ENCODE results near the gene ABR. TPM values are rescaled to one million over a fixed set of nuclear protein-coding genes. Genes with fewer than 3 reads are reported as not detected.

ABR gene
- total and polyA plus RNA-seq, 2 donors from 2014 or later: 18.7 to 116 TPM

DNA sequence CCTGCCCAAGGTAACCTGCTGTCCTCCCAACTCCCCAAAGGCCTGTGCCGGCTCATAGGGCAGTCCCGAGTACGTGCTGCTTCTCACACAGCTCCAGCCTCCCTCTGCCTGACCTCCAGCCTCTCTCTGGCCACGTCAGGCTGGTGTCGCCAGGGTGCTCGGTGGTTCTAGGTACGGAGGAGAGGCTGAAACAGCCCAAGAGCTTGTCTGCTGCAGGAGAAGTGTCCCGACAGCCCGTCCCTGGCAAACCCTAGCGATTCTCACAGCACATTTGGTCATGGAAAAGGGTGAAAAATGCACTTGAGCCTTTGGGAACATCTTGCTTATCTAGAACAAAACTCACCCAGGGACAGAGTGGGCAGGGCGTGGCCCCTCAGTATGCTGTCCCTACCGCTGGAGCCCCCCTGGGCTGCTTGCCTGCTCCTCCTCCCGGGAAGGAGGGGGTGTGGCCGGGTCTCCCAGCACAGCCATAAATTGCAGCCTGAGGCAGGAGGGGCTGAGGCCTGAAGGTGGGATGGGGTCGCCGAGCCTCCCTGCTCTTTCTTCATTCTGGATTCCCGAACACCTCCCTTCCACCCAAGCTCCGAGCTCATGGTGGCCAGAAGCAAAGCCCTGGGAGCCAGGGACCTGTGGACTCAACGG lies 142.4 kb downstream of the ABR start:
- peaks cover 0 to 8% (median 0%) of the 10 kb centered on the region in 3 donors for H3K4me1 ChIP-seq (ENCODE audit: control insufficient read depth in 2 of 3, insufficient read depth in 2 of 3, low read depth in 1 of 3, low read length in 3 of 3)
- peaks cover 0 to under 1% (median 0%) of the 10 kb centered on the region in 3 donors for H3K36me3 ChIP-seq (ENCODE audit: control insufficient read depth in 2 of 3, insufficient read depth in 3 of 3, low read length in 3 of 3)
- H3K27me3 ChIP-seq (ENCODE audit: control insufficient read depth, insufficient read depth, low read length): no peaks in the 10 kb centered on the region
- H3K9ac ChIP-seq (ENCODE audit: low read length in 3 of 3): no peak overlapping the region
- DNase-seq: no peak
- no peak overlapping the region for H3K4me3 ChIP-seq (ENCODE audit: low read length in 3 of 3)
- H3K27ac ChIP-seq (ENCODE audit: low read depth in 2 of 2, low read length in 2 of 2): no peak overlapping the region
- FAIRE-seq: no peak
- TF ChIP-seq CTCF (IDR thresholded peaks at IDR 0.05; ENCODE audit: borderline replicate concordance, extremely low read depth, insufficient read depth): no peak
- H3K9me3 ChIP-seq (ENCODE audit: control insufficient read depth in 2 of 3, insufficient read depth in 1 of 3, low read length in 3 of 3): no peaks in the 10 kb centered on the region
- intact Hi-C loops (cut with DNase I): no loop called here

DNA sequence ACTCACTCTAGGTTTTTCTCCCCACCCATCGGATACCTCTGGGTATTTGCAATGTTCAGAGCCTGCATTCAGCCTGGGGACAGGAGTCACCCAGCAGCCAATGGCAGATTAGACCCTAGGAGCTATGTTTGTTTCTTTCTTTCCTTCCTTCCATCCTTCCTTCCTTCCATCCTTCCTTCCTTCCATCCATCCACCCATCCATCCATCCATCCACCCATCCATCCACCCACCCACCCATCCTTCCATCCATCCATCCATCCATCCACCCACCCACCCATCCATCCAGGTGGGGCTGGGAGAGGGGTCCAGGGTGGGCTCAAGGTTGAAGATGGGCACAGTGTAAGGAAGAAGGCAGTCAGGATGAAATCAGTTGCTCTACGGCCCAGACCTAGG lies 142.9 kb downstream of the ABR start:
- H3K9ac ChIP-seq (ENCODE audit: low read length in 3 of 3): no peak overlapping the region
- no peaks in the 10 kb centered on the region for H3K27me3 ChIP-seq (ENCODE audit: control insufficient read depth, insufficient read depth, low read length)
- no peak overlapping the region for H3K4me3 ChIP-seq (ENCODE audit: low read length in 3 of 3)
- H3K9me3 ChIP-seq (ENCODE audit: control insufficient read depth in 2 of 3, insufficient read depth in 1 of 3, low read length in 3 of 3): no peaks in the 10 kb centered on the region
- H3K36me3 ChIP-seq (ENCODE audit: control insufficient read depth in 2 of 3, insufficient read depth in 3 of 3, low read length in 3 of 3): no peaks in the 10 kb centered on the region
- peaks cover 0 to 10% (median 0%) of the 10 kb centered on the region in 3 donors for H3K4me1 ChIP-seq (ENCODE audit: control insufficient read depth in 2 of 3, insufficient read depth in 2 of 3, low read depth in 1 of 3, low read length in 3 of 3)
- no peak for DNase-seq
- FAIRE-seq: no peak
- TF ChIP-seq CTCF (IDR thresholded peaks at IDR 0.05; ENCODE audit: borderline replicate concordance, extremely low read depth, insufficient read depth): no peak
- intact Hi-C loops (cut with DNase I): no loop called here
- no peak overlapping the region for H3K27ac ChIP-seq (ENCODE audit: low read depth in 2 of 2, low read length in 2 of 2)

DNA sequence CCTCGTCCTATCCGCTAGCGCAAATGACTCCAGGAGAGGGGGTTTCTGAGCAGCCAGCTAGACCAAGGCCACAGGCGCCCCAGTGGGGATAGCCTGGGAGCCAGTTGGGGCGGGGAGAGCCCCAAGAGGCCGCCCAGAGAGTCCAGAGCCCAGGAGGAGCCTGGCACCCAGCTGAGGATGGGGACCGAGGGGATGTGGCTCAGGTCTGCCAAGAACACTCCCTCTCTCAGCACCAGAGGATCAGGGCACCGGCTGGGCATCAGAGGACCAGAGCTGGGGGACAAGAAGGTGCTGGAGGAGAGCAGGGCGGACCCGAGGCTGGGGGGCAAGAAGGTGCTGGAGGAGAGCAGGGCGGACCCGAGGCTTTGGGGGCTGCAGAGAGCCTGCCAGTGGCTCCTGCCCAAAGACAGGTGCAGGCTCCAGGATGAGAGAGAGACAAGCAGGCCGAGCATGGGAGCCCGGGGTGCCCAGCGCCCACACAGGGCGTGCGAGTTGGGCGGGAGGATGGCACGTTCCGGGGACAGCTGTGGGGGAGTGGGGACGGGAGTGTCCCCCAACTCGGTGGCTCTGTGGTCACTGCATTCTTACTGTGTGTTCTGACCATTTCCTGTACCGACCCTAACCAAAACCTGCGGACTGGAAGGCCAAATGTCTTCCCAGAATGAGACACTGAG lies 143.5 kb downstream of the ABR start:
- H3K27ac ChIP-seq (ENCODE audit: low read depth in 2 of 2, low read length in 2 of 2): no peak overlapping the region
- intact Hi-C loops (cut with DNase I): no loop called here
- FAIRE-seq (no peak), DNase-seq (no peak)
- H3K9me3 ChIP-seq (ENCODE audit: control insufficient read depth in 2 of 3, insufficient read depth in 1 of 3, low read length in 3 of 3): no peaks in the 10 kb centered on the region
- TF ChIP-seq CTCF (IDR thresholded peaks at IDR 0.05; ENCODE audit: borderline replicate concordance, extremely low read depth, insufficient read depth): no peak
- H3K27me3 ChIP-seq (ENCODE audit: control insufficient read depth, insufficient read depth, low read length): no peaks in the 10 kb centered on the region
- no peaks in the 10 kb centered on the region for H3K36me3 ChIP-seq (ENCODE audit: control insufficient read depth in 2 of 3, insufficient read depth in 3 of 3, low read length in 3 of 3)
- peaks cover 0 to 10% (median 0%) of the 10 kb centered on the region in 3 donors for H3K4me1 ChIP-seq (ENCODE audit: control insufficient read depth in 2 of 3, insufficient read depth in 2 of 3, low read depth in 1 of 3, low read length in 3 of 3)
- H3K9ac ChIP-seq (ENCODE audit: low read length in 3 of 3): no peak overlapping the region
- H3K4me3 ChIP-seq (ENCODE audit: low read length in 3 of 3): no peak overlapping the region
